CD4-positive, alpha-beta T cell treated with Interleukin-17A for 1 hour (primary cell): Measurements from ENCODE around the gene TRIM75.
"Not testable (repeated sequence)": the region's sequence is repeated elsewhere in the genome, so short reads cannot be mapped to it uniquely, and the experiment has no call there.

ENCODE experiments used
- DNase-seq: peaks from one replicate; pipeline ENCODE4 v3.0.0-alpha.2; 2020

Gene TRIM75

DNA sequence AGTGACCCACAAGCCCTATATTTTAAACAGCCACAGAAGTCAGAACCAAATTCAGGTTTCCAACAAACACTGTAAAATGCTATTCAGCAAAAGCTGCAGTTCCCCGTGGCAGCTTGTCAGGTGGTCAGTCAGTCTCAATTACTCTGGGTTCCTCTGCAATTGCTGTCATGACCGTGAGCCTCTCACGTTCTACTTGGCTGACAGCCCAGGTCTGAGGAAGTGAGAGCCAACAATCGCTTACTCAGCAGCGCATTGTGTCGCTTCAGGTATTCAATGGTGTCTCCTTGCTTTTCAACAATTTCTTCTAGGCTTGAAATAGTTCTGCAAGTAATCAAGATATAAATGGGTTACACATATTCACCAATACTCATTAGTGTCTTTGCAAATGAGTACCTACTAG lies 25.8 kb downstream of the TRIM75 start:
- DNase-seq: no peak

DNA sequence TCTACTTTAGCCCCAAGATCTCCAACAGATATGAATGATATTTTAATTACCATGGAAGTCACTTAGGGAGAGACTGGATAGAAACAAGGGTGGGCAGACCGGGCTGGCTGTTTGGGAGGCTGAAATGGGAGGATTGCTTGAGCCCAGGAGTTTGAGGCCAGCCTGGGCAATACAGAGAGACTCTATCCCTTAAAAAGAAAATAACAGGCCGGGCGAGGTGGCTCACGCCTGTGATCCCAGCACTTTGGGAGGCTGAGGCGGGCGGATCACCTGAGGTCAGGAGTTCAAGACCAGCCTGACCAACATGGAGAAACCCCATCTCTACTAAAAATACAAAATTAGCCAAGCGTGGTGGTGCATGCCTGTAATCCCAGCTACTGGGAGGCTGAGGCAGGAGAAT lies 31.1 kb downstream of the TRIM75 start:
- DNase-seq: not testable (repeated sequence)

DNA sequence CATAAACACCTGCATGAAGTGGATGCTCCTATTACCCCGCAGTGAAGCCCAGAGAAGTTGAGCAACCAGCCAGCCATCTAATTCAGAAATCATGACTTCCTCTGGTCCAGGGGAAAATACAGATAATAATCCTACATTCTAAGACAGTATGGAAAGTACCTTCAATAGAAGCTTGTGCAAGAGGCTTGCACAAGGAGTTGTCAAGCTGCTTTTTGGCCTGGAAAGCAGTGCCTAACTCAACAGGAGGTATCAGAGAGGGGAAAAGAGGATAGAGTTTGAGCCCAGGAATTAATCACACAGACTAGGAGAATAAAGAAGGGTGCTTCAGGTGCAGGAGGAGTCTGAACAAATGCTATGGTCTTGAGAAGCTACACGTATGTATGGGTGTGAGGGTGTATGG lies 32.3 kb downstream of the TRIM75 start:
- DNase-seq: no peak

DNA sequence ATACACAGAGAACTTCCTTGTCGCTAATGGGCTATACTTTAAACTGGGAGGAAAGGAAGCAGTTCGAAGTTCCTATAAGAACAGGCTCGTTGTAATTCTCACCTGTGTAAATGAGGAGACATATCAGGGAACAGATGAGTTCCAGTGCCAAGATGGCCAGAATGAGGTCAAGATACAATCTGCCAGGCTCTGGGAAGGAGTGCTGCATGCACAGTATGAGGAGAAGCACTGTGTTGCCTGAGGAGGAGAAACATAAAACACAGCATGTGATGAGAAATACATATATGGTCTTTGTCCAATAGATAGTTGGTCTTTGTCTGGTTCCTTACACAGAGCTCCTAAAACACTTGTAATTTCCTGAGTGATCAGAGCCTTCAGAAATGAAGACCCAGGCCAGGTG lies 34.7 kb downstream of the TRIM75 start:
- DNase-seq: no peak

DNA sequence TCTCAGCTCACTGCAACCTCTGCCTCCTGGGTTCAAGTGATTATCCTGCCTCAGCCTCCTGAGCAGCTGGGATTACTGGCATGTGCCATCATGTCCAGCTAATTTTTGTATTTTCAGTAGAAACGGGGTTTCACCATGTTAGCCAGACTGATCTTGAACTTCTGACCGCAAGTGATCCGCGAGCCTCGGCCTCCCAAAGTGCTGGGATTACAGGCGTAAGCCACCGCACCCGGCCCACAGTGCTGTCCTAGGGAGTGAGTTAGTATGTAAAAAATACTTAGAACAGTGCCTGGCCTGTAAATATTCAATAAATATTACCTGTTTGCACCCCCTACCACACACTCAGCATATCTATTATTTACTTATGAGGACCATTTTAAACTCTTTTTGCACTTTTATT lies 38.5 kb downstream of the TRIM75 start:
- not testable (repeated sequence) for DNase-seq

DNA sequence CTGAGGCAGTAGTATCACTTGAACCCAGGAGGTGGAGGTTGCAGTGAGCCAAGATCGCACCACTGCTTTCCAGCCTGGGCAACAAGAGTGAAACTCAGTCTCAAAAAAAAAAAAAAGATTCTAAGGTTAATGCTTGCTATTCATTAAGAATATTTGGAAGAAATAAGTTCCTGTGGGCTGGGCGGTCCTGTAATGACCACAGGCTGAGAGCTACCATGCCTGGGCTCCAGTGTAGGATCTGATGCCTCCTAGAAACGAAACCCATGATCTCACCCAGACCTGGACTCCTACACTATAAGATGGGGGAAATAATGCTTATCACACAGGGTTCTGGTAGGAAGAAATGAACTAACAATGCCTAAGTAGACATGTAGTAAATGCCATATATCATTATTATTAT lies 41.2 kb downstream of the TRIM75 start:
- no peak for DNase-seq

DNA sequence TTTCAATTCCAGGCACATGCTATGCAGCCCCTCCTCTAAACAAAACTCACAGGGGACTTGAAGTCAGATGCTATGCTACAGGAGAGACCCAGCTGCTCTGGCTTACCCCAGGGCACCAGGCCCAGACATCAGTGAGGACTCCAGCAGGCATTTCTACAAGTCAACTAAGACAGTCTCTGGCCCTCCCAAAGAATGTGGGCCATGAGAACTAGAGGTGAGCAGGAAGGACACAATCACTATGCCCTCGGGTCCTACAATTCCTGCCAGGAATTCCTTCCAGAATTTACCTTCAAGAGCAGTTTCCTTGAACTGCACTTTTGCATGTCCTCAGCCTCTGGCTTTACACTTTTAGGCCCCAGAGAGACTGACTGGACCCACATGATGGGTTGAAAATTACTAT lies 41.6 kb downstream of the TRIM75 start:
- no peak for DNase-seq

DNA sequence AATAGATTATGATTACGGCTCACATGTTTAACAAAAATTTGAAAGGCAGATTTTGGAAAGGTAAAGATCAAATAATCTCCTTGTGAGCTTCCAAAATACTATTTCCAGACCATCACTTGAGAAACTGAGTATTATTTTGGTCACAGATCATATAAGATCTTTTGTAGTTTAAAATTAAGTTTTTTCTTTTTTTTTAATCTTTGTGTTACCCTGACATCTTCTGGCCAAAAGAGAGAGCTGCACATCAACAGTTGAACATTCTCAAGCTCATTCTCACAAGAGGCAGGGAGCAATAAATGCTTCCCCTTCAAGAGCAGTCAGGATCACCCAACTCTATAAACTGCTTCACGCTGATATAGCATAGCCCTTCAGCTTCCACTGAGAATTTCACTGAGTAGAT lies 43.1 kb downstream of the TRIM75 start:
- DNase-seq: no peak

DNA sequence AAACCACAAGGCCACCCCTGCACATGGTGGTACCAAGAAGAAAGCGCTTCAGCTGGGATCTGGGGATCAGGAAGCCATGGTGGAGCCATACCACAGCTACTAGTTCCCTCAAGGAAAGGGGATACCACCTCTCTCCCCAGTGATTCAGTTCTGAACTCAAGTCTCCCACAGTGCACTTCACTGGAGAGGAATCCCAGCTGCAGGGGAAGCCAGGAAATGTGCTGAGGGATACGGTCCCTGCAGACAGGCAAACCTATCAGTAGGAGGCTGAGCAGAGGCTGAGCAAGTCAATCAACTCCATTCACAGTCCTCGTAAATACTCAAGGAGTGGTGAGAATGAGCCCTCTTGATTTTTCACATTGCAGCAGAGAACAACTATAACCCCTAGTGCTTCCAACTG lies 48.0 kb downstream of the TRIM75 start:
- DNase-seq: no peak

DNA sequence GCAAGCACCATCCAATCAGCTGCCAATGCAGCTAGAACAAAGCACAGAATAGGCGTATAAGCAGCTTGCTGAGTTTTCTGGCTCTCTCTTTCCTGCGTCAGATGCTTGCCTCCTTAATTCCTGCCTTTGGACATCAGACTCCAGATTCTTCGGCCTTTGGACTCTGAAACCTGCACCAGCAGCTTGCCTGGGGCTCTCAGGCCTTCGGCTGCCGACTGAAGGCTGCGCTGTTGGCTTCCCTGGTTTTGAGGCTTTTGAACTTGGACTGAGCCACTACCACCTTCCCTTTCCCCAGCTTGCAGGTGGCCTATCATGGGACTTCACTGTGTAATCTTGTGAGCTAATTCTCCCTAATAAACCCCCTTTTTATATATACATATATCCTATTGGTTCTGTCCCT lies 52.9 kb downstream of the TRIM75 start:
- DNase-seq: no peak
